Skin epidermis (tissue), 12 donors: ENCODE measurements around the gene IGF2R.
"Not testable (repeated sequence)": the region's sequence is repeated elsewhere in the genome, so short reads cannot be mapped to it uniquely, and the experiment has no call there.

ENCODE experiments used
- H3K27ac ChIP-seq, 21 experiments: fragments of 200-600 bp; sonication (generic) in 11 of 21; one replicate each; pipeline ENCODE4 v1.5.0; 2020; ENCODE audit warnings: mild to moderate bottlenecking in 3 of 21, inconsistent platforms in 2 of 21, moderate library complexity in 2 of 21
- H3K4me3 ChIP-seq, 7 experiments: fragments of 200-600 bp; sonication (generic) in 2 of 7; one replicate each; pipeline ENCODE4 v1.5.0; 2020; ENCODE audit warnings: inconsistent platforms in 2 of 7, mild to moderate bottlenecking in 2 of 7, moderate library complexity in 1 of 7

The IGF2R gene

DNA sequence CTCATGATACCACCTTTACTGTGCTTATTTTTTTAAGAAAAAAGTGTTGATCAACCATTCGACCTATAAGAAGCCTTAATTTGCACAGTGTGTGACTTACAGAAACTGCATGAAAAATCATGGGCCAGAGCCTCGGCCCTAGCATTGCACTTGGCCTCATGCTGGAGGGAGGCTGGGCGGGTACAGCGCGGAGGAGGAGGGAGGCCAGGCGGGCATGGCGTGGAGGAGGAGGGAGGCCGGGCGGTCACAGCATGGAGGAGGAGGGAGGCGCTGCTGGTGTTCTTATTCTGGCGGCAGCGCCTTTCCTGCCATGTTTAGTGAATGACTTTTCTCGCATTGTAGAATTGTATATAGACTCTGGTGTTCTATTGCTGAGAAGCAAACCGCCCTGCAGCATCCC, 137.1 kb downstream of the IGF2R start:
- Histone ChIP-seq H3K4me3 (no peak overlapping the region), H3K27ac (no peak overlapping the region)

DNA sequence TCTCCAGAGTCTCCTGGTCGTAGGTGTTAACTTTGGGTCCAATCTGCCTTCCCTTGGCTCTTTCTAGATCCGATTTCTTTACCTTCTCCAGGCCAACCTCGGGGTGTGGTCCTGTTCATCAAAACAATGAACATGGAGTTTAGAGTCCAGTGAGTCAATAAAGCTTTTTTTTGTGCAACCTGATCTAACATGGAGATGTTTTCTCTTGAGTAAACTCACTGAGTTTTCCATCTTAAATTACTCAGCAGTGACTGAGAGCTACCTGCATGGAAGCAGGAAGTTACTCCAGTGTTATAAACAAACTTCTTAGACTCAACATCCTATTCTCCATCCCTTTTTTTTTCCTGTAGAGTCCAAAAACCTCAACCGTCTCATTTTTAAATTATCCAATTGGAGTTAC, 137.8 kb downstream of the IGF2R start:
- no peak overlapping the region for H3K27ac ChIP-seq
- H3K4me3 ChIP-seq = no peak overlapping the region

DNA sequence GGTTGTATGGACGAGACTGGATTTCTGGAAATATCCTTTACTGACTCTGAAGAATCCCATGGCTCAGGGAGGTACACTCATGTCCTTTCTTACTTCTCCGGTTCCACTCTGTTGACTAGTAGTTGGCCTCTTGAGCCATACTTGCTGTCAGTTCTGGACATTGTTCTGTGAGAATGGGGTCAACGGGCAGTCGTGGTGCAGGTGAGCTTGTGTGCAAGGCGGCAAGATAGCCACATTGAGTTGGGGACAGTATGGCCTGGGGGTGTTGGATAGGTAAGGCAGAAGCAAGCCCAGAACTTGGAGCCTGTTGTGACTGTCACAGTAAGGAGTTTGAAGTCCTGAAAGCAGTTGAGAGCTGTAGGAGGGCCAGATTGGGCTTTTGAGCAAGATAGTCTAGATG, 139.2 kb downstream of the IGF2R start:
- H3K27ac ChIP-seq = no peak overlapping the region
- H3K4me3 ChIP-seq = no peak overlapping the region

GRCh38 chr6:160110586-160111123, 141.8 kb downstream of the IGF2R start:
- no peak overlapping the region for H3K27ac ChIP-seq
- no peak overlapping the region for H3K4me3 ChIP-seq

GRCh38 chr6:160111806-160112205, 142.9 kb downstream of the IGF2R start:
- no peak overlapping the region for H3K4me3 ChIP-seq
- no peak overlapping the region for H3K27ac ChIP-seq

DNA sequence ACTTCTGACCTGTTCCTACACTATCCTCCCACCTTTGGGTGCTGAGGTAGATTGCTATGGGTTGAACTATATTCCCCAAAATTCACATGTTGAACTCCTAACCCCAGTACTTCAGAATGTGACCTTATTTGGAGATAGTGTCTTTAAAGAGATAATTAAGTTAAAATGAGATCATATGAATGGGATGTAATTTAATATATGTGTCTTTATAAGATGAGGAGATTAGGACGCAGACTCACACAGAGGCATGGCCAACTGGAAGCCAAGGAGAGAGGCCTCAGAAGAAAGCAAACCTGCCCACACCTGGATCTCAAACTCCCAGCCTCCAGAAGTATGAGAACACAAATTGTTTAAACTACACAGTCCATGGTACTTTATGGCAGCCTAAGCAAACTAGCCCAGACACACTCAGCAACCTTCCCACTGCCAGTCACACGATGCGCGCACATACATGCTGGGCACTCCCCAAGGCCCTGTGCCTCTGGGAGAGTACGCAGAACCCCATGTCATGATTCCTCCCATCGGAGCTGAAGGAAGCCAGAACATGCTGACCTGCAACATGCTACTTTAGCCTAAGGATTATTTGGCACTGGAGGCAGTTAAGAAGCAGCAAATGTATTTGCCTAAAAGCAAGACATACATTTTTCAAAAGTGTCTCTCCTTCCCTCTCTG, 143.9 kb downstream of the IGF2R start:
- no peak overlapping the region for H3K27ac ChIP-seq
- no peak overlapping the region for H3K4me3 ChIP-seq

DNA sequence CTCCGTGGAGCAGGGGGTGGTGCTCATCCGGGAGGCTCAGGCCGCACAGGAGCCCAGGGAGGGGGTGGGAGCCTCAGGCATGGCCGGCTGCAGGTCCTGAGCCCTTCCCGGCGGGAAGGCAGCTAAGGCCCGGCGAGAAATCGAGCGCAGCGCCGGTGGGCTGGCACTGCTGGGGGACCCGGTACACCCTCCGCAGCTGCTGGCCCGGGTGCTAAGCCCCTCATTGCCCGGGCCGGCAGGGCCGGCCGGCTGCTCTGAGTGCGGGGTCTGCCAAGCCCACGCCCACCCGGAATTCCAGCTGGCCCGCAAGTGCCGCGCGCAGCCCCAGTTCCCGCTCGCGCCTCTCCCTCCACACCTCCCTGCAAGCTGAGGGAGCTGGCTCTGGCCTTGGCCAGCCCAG, 145.7 kb downstream of the IGF2R start:
- H3K27ac ChIP-seq, H3K4me3 ChIP-seq: not testable (repeated sequence)

- Histone ChIP-seq H3K4me3 (no peak overlapping the region), H3K27ac (no peak overlapping the region)
These were observed 146.5 kb downstream of the IGF2R start for GRCh38 chr6:160115421-160115820.

DNA sequence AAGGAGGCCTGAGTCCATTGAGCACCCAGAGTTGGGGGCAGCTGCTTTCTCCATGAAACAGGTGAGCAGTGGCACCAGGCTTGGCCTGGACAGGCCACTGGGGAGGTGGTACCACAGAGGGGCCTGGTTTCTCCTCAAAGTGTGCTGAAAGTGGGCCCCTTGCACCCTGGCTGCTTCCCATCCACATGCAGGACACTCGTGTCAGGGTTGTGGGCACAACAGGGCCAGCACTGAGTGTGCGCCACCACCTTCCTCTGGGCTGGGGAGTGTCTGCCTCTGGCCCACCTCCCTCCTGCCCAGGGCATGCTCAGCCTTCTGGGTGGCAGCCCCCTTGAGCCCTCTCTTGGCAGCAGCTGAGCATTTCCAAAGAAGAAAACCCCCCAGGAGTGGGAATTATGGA, 147.5 kb downstream of the IGF2R start:
- H3K27ac ChIP-seq = no peak overlapping the region
- no peak overlapping the region for H3K4me3 ChIP-seq

DNA sequence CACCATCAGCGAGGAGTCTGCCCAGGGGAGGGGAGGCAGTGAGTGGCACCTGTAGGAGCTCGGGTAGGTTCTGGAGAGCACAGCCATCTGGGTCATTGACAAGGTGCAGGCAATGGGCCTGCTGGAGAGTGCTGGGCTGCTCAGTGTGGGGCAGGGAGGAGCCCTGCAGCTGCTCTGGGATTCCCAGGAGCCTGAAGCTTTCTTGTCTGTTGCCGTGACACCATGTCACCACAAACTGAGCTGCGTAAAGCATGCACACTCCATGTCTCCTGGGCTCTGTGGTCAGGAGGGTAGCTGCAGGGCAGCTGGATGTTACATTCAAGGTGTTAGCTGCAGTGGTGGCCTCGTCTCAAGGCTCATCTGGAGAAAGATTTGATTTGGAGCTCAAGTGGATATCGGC, 148.3 kb downstream of the IGF2R start:
- H3K4me3 ChIP-seq = no peak overlapping the region
- H3K27ac ChIP-seq = no peak overlapping the region

- Histone ChIP-seq H3K4me3 (no peak overlapping the region), H3K27ac (no peak overlapping the region)
These were observed 149.8 kb downstream of the IGF2R start for GRCh38 chr6:160118620-160119229.

- no peak overlapping the region for H3K4me3 ChIP-seq
- no peak overlapping the region for H3K27ac ChIP-seq
These were observed 151.2 kb downstream of the IGF2R start for GRCh38 chr6:160120087-160120486.

GRCh38 chr6:160121558-160121957, 152.7 kb downstream of the IGF2R start, which contains the start of gene SLC22A1:
Gene SLC22A1, plus strand, starts transcription at chr6:160121815. Its CDS starts 121 bp downstream, at chr6:160121936.
- no peak within 1 kb of the TSS for H3K4me3 ChIP-seq
- H3K27ac ChIP-seq = no peak within 1 kb of the TSS

GRCh38 chr6:160121981-160122380, 153.1 kb downstream of the IGF2R start:
- no peak overlapping the region for H3K27ac ChIP-seq
- no peak overlapping the region for H3K4me3 ChIP-seq

- H3K4me3 ChIP-seq = no peak overlapping the region
- H3K27ac ChIP-seq = no peak overlapping the region
These were observed 153.9 kb downstream of the IGF2R start for GRCh38 chr6:160122744-160123143.

DNA sequence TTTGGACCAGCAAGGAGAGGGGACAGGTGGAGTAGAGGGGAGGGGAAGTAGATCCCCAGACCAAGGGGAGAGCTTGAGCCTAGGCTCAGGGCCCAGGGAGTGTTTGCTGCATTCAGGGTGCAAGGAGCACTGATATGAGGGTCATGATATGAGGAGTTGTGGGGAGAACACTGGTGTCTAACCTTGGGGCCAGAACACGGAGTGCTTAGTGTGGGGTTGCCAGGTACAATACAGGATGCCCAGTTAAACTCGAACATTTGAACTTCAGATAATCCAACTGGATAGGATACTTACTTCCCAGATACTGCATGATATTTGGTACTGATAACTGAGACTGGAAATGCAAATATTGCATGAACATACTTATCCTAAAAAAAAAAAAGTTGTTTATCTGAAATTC, 155.1 kb downstream of the IGF2R start:
- Histone ChIP-seq H3K4me3 (no peak overlapping the region), H3K27ac (no peak overlapping the region)

DNA sequence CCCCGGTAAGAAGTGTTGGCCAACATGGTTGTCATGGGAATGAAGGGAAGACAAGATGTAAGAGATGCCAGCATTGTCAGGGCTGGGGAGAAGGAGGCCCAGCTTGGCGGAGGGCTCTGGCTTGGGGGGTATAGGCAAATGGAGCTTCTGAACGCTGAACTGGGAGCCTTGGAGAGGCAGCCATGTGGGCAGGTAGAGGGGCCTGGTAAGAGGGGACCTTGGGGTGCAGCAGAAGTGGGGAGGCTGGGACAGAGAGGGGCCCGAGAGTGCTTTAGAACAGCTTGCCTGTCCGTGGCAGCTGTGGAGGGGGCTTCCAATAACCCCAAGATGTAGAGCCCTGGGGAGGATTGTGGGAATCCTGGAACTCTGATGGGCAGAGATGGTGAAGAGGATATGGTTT, 155.7 kb downstream of the IGF2R start:
- Histone ChIP-seq H3K4me3 (no peak overlapping the region), H3K27ac (no peak overlapping the region)

DNA sequence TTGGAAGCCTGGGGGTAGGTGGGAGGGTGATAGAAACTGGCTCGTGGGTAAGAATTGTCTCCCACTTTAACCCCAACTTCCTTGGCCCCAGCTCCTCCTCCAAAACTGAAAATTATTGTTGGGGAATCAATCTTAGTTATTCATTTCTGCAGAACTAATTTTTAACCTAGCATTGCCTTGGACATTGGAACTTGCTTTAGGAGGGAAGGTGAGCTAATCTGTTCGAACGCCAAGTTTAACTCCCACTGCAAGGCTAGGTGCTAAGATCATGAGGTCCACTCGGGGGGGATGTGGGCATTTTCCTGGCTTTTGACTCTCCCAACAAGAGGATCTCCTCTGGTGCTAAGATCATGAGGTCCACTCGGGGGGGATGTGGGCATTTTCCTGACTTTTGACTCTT, 156.2 kb downstream of the IGF2R start:
- H3K4me3 ChIP-seq, H3K27ac ChIP-seq: not testable (repeated sequence)

DNA sequence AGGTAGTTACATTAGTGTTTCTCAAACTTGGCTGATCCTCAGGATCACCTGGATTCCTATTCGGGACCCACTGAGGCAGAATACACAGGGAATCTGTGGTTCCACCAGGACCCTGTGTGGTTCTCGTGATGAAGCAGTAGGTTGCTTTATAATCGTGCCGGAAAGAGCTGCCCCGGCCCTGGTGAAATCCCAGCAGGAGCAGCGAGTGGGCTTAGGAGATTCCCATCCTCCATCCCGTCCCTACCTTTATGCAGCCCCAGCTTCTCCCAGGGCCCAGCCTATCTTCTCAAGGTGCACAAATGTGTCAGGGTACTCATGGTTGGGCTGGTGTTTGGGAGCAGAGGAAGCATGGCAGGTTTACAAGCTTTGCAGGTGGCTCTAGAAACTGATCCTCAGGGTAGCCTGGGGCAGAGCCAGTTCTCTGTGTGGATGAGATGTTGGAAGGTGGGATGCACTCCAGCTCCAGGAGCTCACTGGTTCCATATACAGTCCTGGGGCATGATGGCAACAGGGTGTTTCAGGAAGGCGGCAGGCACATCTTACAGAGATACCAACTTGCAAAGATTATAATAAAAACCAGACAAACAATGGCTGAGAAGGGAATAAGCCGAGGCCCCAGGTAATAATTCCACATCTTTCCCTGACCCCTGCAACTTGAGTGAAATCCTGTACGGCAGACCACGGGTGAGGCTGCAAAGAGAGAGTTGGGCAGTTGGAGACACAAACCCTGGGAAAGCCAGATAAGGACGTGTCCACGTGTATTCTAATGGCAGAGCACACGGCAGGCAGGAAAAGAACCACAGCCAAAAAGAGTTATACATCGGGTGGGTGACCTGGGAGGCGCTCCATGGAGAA, 158.6 kb downstream of the IGF2R start:
- H3K4me3 ChIP-seq = no peak overlapping the region
- no peak overlapping the region for H3K27ac ChIP-seq

GRCh38 chr6:160128125-160128683, 159.3 kb downstream of the IGF2R start:
- no peak overlapping the region for H3K4me3 ChIP-seq
- H3K27ac ChIP-seq = no peak overlapping the region
